HG03378 (cell line): Measurements from ENCODE around the gene BEND7.
"Not testable (repeated sequence)": the region's sequence is repeated elsewhere in the genome, so short reads cannot be mapped to it uniquely, and the experiment has no call there.

Experiments used
- ATAC-seq: cut with Tn5 transposase; IDR thresholded peaks from one replicate; pipeline ENCODE4 v1.9.1; 2021; ENCODE audit warnings: mild to moderate bottlenecking, moderate library complexity; ENCODE audit not compliant: unreplicated experiment

The BEND7 gene

DNA sequence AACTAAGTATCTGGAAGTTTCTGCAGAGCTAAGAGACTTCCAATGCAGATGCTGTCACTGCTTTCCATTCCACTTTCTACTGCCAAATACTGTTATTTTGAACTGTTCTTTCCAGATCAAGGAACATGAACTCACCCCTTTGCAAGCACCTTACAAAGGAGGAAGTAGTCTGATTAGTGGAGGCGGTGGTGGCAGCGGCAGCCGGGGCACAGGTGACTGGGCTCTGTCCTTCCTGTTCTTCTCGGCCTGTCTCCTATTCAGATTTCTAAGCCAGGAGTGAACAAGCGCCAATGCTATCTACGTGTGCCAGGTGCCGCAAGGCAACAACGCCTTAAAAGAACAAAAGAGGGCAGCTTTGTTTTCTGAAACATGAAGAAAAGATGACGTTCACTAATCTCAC lies 44.9 kb downstream of the BEND7 start:
- no peak for ATAC-seq

- ATAC-seq: no peak
These were observed 45.7 kb downstream of the BEND7 start for GRCh38 chr10:13483073-13483472.

DNA sequence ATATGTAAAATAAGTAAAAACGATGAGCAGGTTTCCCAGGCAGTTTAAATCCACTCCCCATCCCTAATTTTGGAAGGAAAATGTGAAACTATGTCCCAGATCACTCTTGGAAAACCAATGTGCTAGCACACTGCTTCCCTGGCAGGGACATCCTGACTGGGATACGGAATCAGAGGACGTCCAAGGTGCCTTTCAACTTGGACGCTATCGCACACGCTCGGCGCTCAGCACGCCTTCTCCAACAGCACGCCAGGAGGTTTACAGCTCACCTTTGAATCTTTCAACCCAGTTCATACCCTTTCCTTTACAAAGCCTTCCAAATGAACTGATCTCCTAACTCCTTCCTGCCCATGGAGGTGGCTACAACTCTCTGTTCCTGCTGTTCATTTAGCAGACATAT lies 47.1 kb downstream of the BEND7 start:
- ATAC-seq: no peak

DNA sequence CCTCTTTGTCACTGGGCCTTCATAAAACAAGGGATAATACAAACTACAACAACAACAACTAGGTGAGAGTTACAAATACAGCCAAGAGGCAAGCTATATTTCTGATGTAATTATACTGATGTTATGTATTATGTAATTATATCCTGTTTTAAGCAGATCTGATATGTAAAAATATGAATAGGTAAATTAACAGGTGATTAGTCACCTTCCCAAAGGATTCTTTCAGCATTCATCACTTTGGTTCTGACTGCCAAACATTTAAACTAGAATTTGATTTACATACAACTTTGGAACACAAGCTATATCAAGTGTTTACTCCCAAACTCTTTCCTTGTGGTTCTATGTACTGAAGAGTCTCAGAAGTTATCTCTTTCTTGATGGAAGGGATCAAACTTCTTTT lies 53.7 kb downstream of the BEND7 start:
- no peak for ATAC-seq

DNA sequence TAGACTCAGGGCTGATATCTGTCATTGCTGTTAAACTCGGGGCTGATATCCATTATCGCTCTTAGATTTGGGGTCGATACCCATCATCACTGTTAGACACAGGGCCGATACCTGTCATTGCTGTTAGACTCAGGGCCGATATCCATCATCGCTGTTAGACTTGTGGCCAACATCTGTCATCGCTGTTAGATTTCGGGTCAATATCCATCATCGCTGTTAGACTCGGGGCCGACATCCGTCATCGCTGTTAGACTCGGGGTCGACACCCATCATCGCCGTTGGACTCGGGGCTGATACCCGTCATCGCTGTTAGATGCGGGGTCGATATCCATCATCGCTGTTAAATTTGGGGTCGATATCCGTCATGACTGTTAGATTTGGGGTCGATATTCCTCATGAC lies 54.8 kb downstream of the BEND7 start:
- ATAC-seq: no peak

DNA sequence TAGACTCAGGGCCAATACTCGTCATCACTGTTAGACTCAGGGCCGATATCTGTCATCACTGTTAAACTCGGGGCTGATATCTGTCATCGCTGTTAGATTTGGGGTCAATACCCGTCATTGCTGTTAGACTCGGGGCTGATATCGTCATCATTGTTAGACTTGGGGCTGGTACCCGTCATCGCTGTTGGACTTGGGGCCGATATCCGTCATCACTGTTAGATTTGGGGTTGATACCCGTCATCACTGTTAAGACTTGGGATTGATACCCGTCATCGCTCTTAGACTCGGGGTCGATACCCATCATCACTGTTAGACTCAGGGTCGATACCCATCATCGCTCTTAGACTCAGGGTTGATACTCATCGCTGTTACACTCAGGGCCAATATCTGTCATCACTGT lies 56.5 kb downstream of the BEND7 start:
- no peak for ATAC-seq

DNA sequence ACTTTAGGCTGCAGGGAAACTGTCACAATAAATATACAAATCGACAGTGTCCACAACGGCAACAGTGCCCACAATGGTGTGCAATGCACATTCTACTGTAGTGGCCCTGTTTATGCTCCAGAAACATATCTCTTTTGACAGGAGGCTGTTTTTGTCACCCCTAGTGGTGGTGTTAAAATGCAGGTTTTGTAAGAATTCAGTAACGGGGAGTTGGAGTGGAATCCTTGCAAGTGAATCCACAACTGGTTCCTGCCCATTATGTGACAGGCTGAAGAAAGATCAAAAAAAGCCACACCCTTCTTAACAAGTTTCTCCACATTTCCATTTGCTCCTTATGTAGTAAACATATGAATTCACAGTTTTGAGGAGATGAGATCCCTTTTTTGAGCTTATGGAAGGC lies 58.5 kb downstream of the BEND7 start:
- no peak for ATAC-seq

DNA sequence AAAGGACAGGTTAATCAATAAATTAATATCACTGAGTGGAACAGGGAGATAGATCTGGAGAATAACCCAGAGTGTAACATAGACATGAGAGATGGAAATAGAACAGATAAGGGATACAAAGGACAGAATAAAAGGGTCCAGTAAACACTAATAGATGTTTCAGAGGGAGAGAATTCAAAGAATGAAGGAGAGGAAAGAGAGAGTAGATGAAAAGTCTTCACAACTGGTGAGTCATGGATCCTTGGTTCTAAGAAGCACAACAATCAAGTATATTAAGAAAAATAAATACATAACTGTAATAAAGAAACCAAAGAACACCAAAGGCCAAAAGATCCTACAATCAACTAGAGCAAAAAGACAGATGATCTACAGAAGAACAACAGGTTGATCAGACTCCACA lies 66.3 kb downstream of the BEND7 start:
- no peak for ATAC-seq

- no peak for ATAC-seq
These were observed 70.2 kb downstream of the BEND7 start for GRCh38 chr10:13458687-13459012.

- no peak for ATAC-seq
These were observed 70.7 kb downstream of the BEND7 start for GRCh38 chr10:13457958-13458686.

GRCh38 chr10:13453896-13454295 lies 74.9 kb downstream of the BEND7 start:
- ATAC-seq: peak; percentile 44

DNA sequence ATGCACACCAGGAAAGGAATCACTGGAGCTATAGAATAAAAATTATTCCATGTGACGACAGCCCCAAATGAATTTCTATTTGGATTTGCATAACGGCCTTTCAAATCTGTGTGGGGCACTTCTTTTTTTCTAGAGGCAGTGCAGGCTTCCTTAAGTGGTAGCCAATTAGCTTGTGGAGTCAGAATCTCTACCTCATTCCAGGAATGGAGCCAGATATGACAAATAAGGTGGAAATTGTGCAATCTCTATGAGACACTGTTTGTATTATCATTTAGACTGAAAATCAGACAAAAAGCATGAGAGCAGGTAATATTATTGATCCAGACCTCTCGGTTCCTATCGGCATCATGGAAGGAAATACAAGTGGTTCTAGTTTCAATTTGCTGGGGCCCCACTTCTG lies 78.7 kb downstream of the BEND7 start:
- ATAC-seq: no peak

GRCh38 chr10:13449296-13449695 lies 79.5 kb downstream of the BEND7 start:
- no peak for ATAC-seq

DNA sequence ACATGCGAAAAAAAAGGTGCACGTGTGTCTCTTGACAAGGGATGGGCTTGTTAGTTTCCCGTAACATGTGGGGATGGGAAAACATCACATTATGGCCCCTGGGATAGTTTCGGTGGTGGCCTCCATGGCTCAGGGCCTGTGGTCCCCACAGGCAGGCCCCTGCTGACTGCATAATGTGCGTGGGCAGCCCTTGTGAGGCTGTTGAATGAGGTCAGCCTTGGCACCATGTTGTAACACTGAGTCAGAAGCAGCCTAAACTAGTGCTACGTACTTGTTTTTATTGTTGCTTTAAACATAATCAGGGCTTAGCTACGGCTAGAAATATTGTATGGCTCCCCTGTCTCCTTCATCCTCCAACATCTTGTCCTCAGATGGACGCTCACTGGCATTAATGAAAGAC lies 80.6 kb downstream of the BEND7 start:
- no peak for ATAC-seq

GRCh38 chr10:13445656-13446400 lies 83.0 kb downstream of the BEND7 start:
- ATAC-seq: no peak

DNA sequence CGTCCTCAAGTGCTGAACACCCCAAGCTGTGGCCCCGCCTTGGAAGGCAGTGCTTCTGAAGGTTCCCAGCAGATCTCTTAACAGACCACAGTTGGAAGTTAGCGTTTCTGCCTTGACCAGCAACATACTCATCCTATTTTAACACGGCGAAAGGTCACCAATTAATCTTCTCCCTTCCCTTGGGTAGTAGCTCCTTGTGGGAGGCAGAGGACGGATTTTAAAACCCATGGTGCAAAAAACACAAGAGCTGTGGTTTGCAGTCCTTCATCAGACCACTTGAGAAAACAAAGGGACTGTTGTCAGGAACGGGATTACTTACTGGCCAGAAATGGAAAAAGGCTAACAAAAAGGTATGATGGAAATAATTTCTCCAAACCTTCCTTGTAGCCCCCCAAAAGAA lies 87.3 kb downstream of the BEND7 start:
- no peak for ATAC-seq

DNA sequence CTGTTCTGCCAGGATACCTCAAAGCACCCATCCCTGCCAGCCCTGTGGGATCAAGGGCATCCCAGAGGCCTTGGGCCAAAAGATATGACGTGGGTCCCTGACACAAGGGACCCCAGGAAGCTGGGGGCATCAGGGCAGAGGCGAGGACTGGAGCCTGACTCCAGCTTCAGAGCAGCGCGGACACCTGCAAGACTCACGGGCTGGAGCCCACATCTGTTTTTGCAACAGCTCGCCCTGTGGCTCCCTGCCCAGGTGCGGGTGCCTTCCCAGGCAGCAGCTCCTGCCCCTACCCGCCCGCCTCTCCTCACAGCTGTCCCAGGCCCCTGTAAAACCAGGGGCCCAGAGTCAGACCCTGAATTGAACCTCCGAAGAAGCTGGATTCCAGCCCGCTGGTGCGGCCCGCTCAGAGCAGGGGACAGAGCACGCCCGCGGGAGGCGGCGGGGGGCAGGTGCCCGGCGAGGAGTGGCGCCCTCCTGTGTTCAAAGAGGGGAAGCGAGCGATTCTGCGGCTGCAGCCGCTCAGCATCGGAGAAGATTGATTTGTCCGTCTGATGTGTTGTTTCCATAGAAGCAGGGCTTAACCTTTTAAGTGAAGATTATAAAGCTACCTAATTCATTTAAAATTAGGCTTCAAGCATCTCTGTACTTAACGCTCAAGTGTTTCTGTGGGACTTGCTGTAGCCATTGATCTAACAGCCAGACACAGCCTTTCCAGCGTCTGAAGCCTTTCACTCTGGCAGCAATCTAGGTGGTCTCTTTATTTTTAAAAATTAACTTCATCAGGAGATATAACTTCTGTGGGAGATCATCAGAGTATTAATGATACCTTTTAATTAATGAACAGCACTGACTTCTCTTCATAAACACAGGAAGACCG lies 88.4 kb downstream of the BEND7 start:
- ATAC-seq: no peak

- no peak for ATAC-seq
These were observed 89.3 kb downstream of the BEND7 start for GRCh38 chr10:13439313-13440184.

GRCh38 chr10:13437026-13437555 lies 91.7 kb downstream of the BEND7 start:
- ATAC-seq: no peak

DNA sequence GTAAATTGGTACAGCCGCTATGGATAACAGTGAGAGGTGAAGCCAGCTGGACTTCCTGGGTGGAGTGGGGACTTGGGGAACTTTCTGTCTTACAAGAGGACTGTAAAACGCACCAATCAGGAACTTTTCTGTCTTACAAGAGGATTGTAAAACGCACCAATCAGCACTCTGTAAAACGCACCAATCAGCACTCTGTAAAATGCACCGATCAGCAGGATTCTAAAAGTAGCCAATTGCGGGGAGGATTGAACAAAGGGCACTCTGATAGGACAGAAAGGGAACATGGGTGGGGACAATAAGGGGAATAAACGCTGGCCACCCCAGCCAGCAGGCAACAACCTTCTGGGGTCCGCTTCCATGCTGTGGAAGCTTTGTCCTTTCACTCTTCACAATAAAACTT lies 100.9 kb downstream of the BEND7 start:
- ATAC-seq: not testable (repeated sequence)

GRCh38 chr10:13425397-13425796 lies 103.4 kb downstream of the BEND7 start:
- ATAC-seq: no peak
